ENCODE results near the gene REG1B.

REG1B gene, protein sequence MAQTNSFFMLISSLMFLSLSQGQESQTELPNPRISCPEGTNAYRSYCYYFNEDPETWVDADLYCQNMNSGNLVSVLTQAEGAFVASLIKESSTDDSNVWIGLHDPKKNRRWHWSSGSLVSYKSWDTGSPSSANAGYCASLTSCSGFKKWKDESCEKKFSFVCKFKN

DNA sequence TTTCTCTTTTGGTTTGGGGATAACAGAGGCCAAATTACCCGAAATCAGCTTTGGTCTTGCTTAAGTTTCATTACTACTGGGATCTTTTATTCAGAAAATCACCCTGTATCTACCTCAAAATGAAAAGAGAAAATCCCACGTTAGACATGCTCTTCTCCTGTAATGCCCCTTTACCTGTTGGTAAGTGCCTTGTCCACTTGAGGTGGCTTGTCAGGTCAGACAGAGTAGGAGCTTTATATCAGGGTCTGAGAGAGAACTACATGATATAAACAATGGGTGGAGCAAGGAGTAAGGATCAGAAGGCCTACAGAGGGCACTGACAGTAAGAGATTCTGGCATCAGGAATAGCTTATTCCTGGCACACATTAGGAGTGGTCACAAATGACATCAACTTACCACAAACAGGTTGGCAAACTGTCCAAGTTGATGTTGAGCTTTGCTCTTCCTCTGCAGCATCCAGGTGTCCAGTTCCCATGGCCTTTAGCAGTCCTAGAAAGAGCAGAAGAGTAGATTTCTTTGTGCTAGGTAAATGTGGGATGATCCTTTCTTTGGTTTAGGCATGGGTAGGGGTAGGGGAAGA, at the start of gene REG1B:
Gene REG1B, minus strand, starts transcription at position 209 of the 580 bp plus-strand sequence. CDS start 381 bp downstream, outside the sequence.
- DNase-seq (ENCODE audit: low spot score): no peak
- TF ChIP-seq, protein P1, sequence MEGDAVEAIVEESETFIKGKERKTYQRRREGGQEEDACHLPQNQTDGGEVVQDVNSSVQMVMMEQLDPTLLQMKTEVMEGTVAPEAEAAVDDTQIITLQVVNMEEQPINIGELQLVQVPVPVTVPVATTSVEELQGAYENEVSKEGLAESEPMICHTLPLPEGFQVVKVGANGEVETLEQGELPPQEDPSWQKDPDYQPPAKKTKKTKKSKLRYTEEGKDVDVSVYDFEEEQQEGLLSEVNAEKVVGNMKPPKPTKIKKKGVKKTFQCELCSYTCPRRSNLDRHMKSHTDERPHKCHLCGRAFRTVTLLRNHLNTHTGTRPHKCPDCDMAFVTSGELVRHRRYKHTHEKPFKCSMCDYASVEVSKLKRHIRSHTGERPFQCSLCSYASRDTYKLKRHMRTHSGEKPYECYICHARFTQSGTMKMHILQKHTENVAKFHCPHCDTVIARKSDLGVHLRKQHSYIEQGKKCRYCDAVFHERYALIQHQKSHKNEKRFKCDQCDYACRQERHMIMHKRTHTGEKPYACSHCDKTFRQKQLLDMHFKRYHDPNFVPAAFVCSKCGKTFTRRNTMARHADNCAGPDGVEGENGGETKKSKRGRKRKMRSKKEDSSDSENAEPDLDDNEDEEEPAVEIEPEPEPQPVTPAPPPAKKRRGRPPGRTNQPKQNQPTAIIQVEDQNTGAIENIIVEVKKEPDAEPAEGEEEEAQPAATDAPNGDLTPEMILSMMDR (IDR thresholded peaks at IDR 0.05): no peak
- Histone ChIP-seq H3K4me3 (no peak within 1 kb of the TSS), H3K27ac (no peak within 1 kb of the TSS)

DNA sequence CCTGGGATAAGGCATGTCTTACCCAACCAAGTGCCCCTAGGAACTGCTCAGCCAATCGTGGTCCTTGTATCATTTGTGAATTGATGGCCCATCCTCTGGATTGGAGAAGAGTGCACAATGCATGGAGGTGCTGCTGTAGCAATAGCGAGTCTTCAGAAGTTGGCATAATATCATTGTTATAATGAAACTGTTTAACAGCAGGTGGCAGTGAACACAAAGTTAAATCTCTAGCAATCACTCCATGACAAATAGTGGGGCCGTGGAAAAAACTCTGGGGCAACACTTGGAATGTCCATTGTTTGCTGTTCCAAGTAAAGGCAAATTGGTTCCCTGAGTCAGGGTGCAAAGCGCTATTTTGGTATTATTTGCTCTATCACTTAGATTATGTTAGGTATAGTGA, 43.9 kb upstream of the REG1B start:
- no peak for DNase-seq (ENCODE audit: low spot score)
- no peak overlapping the region for H3K27ac ChIP-seq
- no peak overlapping the region for H3K4me3 ChIP-seq
- TF ChIP-seq, protein P1 (IDR thresholded peaks at IDR 0.05): no peak

DNA sequence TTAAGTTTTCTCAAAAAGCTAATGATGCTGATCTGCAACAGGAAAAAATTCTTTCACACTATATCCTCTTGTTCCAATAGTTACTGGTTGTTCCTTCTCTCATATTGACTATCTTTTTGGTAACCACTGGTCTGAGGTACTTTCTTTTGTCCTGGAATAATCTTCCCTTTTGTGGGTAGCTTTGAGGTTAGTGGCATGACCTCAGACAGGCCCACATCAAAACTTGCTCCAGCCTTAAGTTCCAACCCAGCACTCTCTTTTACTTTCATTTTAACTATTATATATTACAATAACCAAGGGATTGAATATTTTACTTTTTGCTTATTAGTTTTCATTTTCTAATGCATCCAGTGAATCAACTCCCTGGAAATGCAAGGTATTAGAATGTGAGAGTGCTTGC, 42.0 kb upstream of the REG1B start:
- TF ChIP-seq, protein P1 (IDR thresholded peaks at IDR 0.05): no peak
- Histone ChIP-seq H3K27ac (no peak overlapping the region), H3K4me3 (no peak overlapping the region)
- no peak for DNase-seq (ENCODE audit: low spot score)

DNA sequence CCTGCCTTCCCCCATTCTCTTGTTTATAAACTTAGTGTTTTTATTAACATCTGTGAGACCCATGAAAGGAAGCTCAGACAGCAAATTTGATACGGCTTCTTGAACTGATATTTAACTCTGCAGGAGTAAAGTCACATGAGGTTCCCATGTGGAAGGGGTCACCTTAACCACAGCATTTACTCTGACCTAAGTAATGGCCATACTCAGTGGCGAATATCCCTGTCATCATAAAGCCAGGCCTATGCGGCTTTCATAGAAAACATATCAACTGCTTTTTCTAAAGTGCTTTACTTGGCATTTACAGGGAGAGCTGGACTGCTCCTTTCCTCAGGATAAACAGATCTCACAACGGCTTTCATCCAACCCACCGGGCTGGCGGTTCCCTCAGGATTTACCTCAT, 41.5 kb upstream of the REG1B start:
- no peak for DNase-seq (ENCODE audit: low spot score)
- Histone ChIP-seq H3K4me3 (no peak overlapping the region), H3K27ac (no peak overlapping the region)
- TF ChIP-seq, protein P1 (IDR thresholded peaks at IDR 0.05): no peak

DNA sequence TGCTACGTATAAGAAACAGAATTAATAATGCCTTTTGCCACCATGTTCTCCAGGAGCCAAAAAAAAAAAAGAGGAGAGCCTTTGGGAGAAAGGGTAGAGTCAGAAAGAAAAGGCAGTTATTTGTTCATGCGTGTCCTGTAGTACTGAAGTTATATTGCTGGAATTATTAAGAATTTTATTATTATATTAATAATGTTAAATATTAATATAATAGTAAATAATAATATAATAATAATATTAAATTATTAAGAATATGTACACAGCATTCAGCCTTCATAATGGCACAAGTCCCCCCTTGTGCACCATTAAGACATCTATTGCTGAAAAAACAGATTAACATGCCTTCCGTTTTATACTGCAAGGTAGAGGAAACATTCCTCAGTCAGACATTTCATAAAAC, 40.6 kb upstream of the REG1B start:
- no peak overlapping the region for H3K27ac ChIP-seq
- DNase-seq (ENCODE audit: low spot score): no peak
- TF ChIP-seq, protein P1 (IDR thresholded peaks at IDR 0.05): no peak
- H3K4me3 ChIP-seq: no peak overlapping the region

DNA sequence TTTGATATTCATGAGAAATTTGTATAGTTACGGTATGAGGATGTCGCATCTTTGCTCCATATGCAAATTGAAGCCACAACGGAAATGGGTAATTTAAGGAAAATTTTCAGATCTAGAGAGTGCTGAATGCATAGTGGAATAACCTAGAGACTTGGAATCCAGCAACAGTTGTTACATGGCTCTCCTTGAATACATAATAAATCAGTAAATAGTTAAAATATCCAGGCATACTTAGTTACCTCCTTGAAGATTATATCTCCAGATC, 37.9 kb upstream of the REG1B start:
- TF ChIP-seq, protein P1 (IDR thresholded peaks at IDR 0.05): no peak
- Histone ChIP-seq H3K4me3 (no peak overlapping the region), H3K27ac (no peak overlapping the region)
- DNase-seq (ENCODE audit: low spot score): no peak

DNA sequence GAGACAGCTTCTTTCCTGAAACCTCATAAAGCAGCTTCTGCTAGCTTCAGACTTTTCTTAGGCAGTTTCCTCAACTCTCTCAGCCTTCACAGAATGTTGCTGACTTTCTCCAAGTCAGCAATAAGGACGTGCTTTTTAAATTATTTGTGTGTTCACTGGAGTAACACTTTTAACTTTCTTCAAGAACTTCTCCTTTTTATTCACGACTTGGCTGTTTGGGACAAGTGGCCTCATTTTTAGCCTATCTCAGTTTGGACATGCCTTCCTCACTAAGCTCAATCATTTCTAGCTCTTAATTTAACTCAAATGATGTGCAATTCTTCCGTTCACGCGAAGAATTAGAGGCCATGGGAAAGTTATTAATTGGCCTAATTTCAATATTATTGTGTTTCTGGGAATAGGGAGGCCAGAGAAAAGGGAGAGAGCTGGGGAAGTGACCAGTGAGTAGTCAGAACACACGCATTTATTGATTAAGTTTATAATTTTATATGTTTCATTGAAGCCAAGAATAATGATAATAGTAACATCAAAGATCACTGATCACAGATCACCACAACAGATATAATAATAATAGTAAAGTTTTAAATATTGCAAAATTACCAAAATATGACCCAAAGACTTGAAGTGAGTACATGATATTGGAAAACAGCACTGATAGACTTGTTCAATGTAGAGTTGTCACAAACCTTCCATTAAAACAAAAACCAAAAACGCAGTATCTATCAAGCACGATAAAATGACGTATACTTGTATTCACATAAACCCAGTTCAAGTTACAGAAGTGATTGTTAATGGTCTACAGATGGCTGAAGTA, 37.3 kb upstream of the REG1B start:
- H3K27ac ChIP-seq: no peak overlapping the region
- TF ChIP-seq, protein P1 (IDR thresholded peaks at IDR 0.05): no peak
- DNase-seq (ENCODE audit: low spot score): no peak
- H3K4me3 ChIP-seq: no peak overlapping the region

All from coronary artery (tissue), 2 donors.